H9 (cell line): Measurements from ENCODE around the gene DGCR2. TPM values are rescaled to one million over a fixed set of nuclear protein-coding genes. Genes with fewer than 3 reads are reported as not detected.

Source experiments
- DNase-seq: peaks from one replicate; pipeline ENCODE4 v3.0.0-alpha.2; 2017
- H2AFZ ChIP-seq: one replicate; pipeline ENCODE4 v1.6.1; 2013; ENCODE audit warnings: mild to moderate bottlenecking, low read length, control low read depth, moderate library complexity
- H2AK5ac ChIP-seq: 2 replicates; pipeline ENCODE4 v1.6.1; 2013; ENCODE audit warnings: low read length, control low read depth, mixed read lengths; ENCODE audit not compliant: insufficient read length
- H2BK120ac ChIP-seq: one replicate; pipeline ENCODE4 v1.6.1; 2013; ENCODE audit warnings: low read depth, mild to moderate bottlenecking, low read length, control low read depth, inconsistent platforms; ENCODE audit not compliant: poor library complexity, severe bottlenecking
- H2BK12ac ChIP-seq: 2 replicates; pipeline ENCODE4 v1.6.1; 2013; ENCODE audit warnings: low read length, control low read depth, mixed read lengths, low read depth; ENCODE audit not compliant: insufficient read length
- H2BK15ac ChIP-seq: 2 replicates; pipeline ENCODE4 v1.6.1; 2013; ENCODE audit warnings: low read depth, low read length, control low read depth
- H2BK20ac ChIP-seq: one replicate; pipeline ENCODE4 v1.6.1; 2013; ENCODE audit warnings: low read depth, mild to moderate bottlenecking, low read length, control low read depth, inconsistent platforms; ENCODE audit not compliant: poor library complexity, severe bottlenecking
- H2BK5ac ChIP-seq: 2 replicates; pipeline ENCODE4 v1.6.1; 2013; ENCODE audit warnings: low read length, control low read depth, mixed read lengths; ENCODE audit not compliant: insufficient read length
- H3K14ac ChIP-seq: 2 replicates; pipeline ENCODE4 v1.6.1; 2013; ENCODE audit warnings: low read length, control low read depth; ENCODE audit not compliant: insufficient read depth
- H3K18ac ChIP-seq: 2 replicates; pipeline ENCODE4 v1.6.1; 2013; ENCODE audit warnings: low read depth, mild to moderate bottlenecking, mixed read lengths, low read length, control low read depth; ENCODE audit not compliant: insufficient read length
- H3K23ac ChIP-seq: 2 replicates; pipeline ENCODE4 v1.6.1; 2013; ENCODE audit warnings: low read length, control low read depth, mixed read lengths, low read depth; ENCODE audit not compliant: insufficient read length
- H3K23me2 ChIP-seq: 2 replicates; pipeline ENCODE4 v1.6.1; 2013; ENCODE audit warnings: low read depth, mild to moderate bottlenecking, mixed read lengths, low read length, control low read depth; ENCODE audit not compliant: insufficient read length, poor library complexity, severe bottlenecking
- H3K27ac ChIP-seq: 2 replicates; pipeline ENCODE4 v1.5.1; 2013; ENCODE audit warnings: low read length, control low read depth, mixed read lengths, low read depth; ENCODE audit not compliant: insufficient read length
- H3K27me3 ChIP-seq: 2 replicates; pipeline ENCODE4 v1.6.1; 2013; ENCODE audit warnings: low read length, control low read depth, inconsistent platforms; ENCODE audit not compliant: insufficient read depth
- H3K4ac ChIP-seq: 2 replicates; pipeline ENCODE4 v1.6.1; 2013; ENCODE audit warnings: low read depth, mild to moderate bottlenecking, control low read depth, inconsistent platforms, low read length, moderate library complexity
- H3K4me1 ChIP-seq: 2 replicates; pipeline ENCODE4 v1.6.1; 2013; ENCODE audit warnings: low read length, control low read depth, inconsistent platforms; ENCODE audit not compliant: insufficient read depth
- H3K4me2 ChIP-seq: 2 replicates; pipeline ENCODE4 v1.6.1; 2013; ENCODE audit warnings: low read length, control low read depth, mixed read lengths; ENCODE audit not compliant: insufficient read length, insufficient read depth
- H3K56ac ChIP-seq: 2 replicates; pipeline ENCODE4 v1.6.1; 2013; ENCODE audit warnings: low read depth, mild to moderate bottlenecking, mixed read lengths, low read length, control low read depth; ENCODE audit not compliant: insufficient read length
- H3K79me1 ChIP-seq: 2 replicates; pipeline ENCODE4 v1.6.1; 2013; ENCODE audit warnings: low read depth, mild to moderate bottlenecking, moderate library complexity, low read length, control low read depth, inconsistent platforms; ENCODE audit not compliant: insufficient read depth, poor library complexity, severe bottlenecking
- H3K79me2 ChIP-seq: 2 replicates; pipeline ENCODE4 v1.6.1; 2013; ENCODE audit warnings: low read length, control low read depth, inconsistent platforms; ENCODE audit not compliant: insufficient read depth
- H3K9ac ChIP-seq: 2 replicates; pipeline ENCODE4 v1.6.1; 2013; ENCODE audit warnings: low read length, control low read depth, mixed read lengths; ENCODE audit not compliant: insufficient read length; ENCODE audit errors: extremely low read depth
- H3K9me3 ChIP-seq: one replicate; pipeline ENCODE4 v1.6.1; 2013; ENCODE audit warnings: low read depth, low read length, inconsistent platforms; ENCODE audit not compliant: control insufficient read depth
- H3T11ph ChIP-seq: one replicate; pipeline ENCODE4 v1.6.1; 2013; ENCODE audit warnings: mild to moderate bottlenecking, low read length, control low read depth, inconsistent platforms
- H4K20me1 ChIP-seq: one replicate; pipeline ENCODE4 v1.6.1; 2013; ENCODE audit not compliant: control insufficient read depth, insufficient read length, insufficient read depth
- H4K5ac ChIP-seq: 2 replicates; pipeline ENCODE4 v1.6.1; 2013; ENCODE audit warnings: low read depth, mild to moderate bottlenecking, mixed read lengths, low read length, control low read depth; ENCODE audit not compliant: insufficient read length
- H4K8ac ChIP-seq: replicated peaks from 2 replicates; pipeline ENCODE4 v1.6.1; 2013; ENCODE audit warnings: low read length, control low read depth, mixed read lengths, low read depth; ENCODE audit not compliant: insufficient read length
- H4K91ac ChIP-seq: 2 replicates; pipeline ENCODE4 v1.6.1; 2013; ENCODE audit warnings: low read depth, mild to moderate bottlenecking, moderate library complexity, mixed read lengths, low read length, control low read depth; ENCODE audit not compliant: insufficient read length
- H3K27ac Mint-ChIP-seq, 3 experiments: 2 replicates in 2 of 3; 3 replicates in 1 of 3; pipeline ENCODE4 v1.8.0; 2020 to 2021; ENCODE audit warnings: mixed read lengths in 3 of 3, mild to moderate bottlenecking in 1 of 3, moderate library complexity in 1 of 3
- H3K27me3 Mint-ChIP-seq: 2 replicates; pipeline ENCODE4 v1.8.0; 2021; ENCODE audit warnings: low read depth, mild to moderate bottlenecking, moderate library complexity, mixed read lengths
- H3K36me3 Mint-ChIP-seq, 3 experiments: 2 replicates in 2 of 3; 3 replicates in 1 of 3; pipeline ENCODE4 v1.8.0; 2020 to 2021; ENCODE audit warnings: low read depth in 3 of 3, mixed read lengths in 3 of 3; ENCODE audit not compliant: insufficient read depth in 1 of 3
- H3K4me1 Mint-ChIP-seq, 2 experiments: 2 replicates each; pipeline ENCODE4 v1.8.0; 2020; ENCODE audit warnings: mixed read lengths in 2 of 2
- H3K4me3 Mint-ChIP-seq, 2 experiments: 2 replicates in 1 of 2; 3 replicates in 1 of 2; pipeline ENCODE4 v1.8.0; 2020 to 2021; ENCODE audit warnings: mild to moderate bottlenecking in 2 of 2, mixed read lengths in 2 of 2, moderate library complexity in 1 of 2
- H3K9me3 Mint-ChIP-seq, 2 experiments: 2 replicates in 1 of 2; 3 replicates in 1 of 2; pipeline ENCODE4 v1.8.0; 2020; ENCODE audit warnings: mild to moderate bottlenecking in 2 of 2, mixed read lengths in 2 of 2, moderate library complexity in 1 of 2
- CTCF ChIP-seq: fragments of 200-600 bp; sonication (generic); conservative IDR thresholded peaks from 3 replicates; pipeline ENCODE4 v1.8.0; 2021; ENCODE audit warnings: antibody characterized with exemption, mild to moderate bottlenecking
- WGBS: extraction: QIAGEN DNeasy Blood & Tissue Kit; methylation state at CpG from one replicate; pipeline ENCODE4 v1.1.7; 2013; ENCODE audit warnings: missing lambda C conversion rate, low lambda C conversion rate, mixed read lengths; ENCODE audit not compliant: insufficient read length; ENCODE audit errors: extremely low coverage; 5-methylcytosine and 5-hydroxymethylcytosine counted together
- total RNA-seq: library from RNA; stranded (reverse); gene quantifications from 2 replicates; pipeline ENCODE4 v1.2.1, GENCODE V29; 2021

DGCR2 gene
- total RNA-seq, 1 experiment from 2014 or later = 47.2 TPM

DNA sequence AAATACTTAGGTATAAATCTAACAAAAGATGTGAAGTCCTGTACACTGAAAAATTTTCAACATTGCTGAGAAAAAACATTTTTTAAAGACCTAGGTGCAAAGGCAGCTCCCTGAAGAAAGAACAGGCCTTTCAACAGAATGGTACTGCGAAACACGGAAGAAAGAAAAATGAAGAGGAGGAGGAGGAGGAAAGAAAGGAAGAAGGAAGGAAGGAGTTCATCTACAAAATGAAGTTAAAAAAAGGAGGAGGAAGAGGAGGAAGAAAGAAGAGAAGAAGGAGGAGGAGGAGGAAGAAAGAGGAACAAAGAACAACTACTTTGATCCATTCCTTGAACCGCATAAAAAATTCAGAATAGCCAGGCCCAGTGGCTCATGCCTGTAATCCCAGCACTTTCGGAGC is 29.5 kb downstream of the DGCR2 start:
- no peak overlapping the region for H3K4me2 ChIP-seq
- no peaks in the 10 kb centered on the region for H3K79me2 ChIP-seq
- TF ChIP-seq CTCF = no peak
- H3K27me3 ChIP-seq = no peaks in the 10 kb centered on the region
- no peak overlapping the region for H4K8ac ChIP-seq
- H3K56ac ChIP-seq = no peak overlapping the region
- no peaks in the 10 kb centered on the region for H3K4me1 ChIP-seq
- no peak overlapping the region for H2BK15ac ChIP-seq
- no peak overlapping the region for H4K5ac ChIP-seq
- H3K4me1 Mint-ChIP-seq = peaks cover 0 to 2% of the 10 kb centered on the region in 2 experiments; a peak in 1 of 4 replicates
- H4K20me1 ChIP-seq = no peaks in the 10 kb centered on the region
- no peak overlapping the region for H3K9ac ChIP-seq
- no peak overlapping the region for H2BK12ac ChIP-seq
- H3K9me3 ChIP-seq = no peaks in the 10 kb centered on the region
- no peaks in the 10 kb centered on the region for H3K27me3 Mint-ChIP-seq
- no peak overlapping the region for H2BK20ac ChIP-seq
- peaks cover 0 to 9% (median 3%) of the 10 kb centered on the region in 3 experiments; a peak in 4 of 7 replicates for H3K36me3 Mint-ChIP-seq
- H2BK5ac ChIP-seq = no peak overlapping the region
- no peak overlapping the region for H2AK5ac ChIP-seq
- no peaks in the 10 kb centered on the region for H3K23me2 ChIP-seq
- H3K14ac ChIP-seq = no peak overlapping the region
- WGBS = no CpG with 5 or more reads among the region's 4 CpGs
- no peak overlapping the region for H2BK120ac ChIP-seq
- H3K4me3 Mint-ChIP-seq = no peak overlapping the region
- H3K27ac ChIP-seq = no peak overlapping the region
- H3K23ac ChIP-seq = no peak overlapping the region
- no peak for DNase-seq
- H3K18ac ChIP-seq = no peak overlapping the region
- H3T11ph ChIP-seq = no peak overlapping the region
- H2AFZ ChIP-seq = no peak overlapping the region
- H3K9me3 Mint-ChIP-seq = no peaks in the 10 kb centered on the region
- H3K4ac ChIP-seq = no peak overlapping the region
- H4K91ac ChIP-seq = no peak overlapping the region
- H3K79me1 ChIP-seq = no peaks in the 10 kb centered on the region
- H3K27ac Mint-ChIP-seq = peak overlapping the region in 2 of 3 experiments; percentile 37 to 75; a peak in 4 of 7 replicates
